Epithelial cell of proximal tubule (primary cell): Measurements from ENCODE around the gene KIF13A. TPM values are rescaled to one million over a fixed set of nuclear protein-coding genes. Genes with fewer than 3 reads are reported as not detected.
"Not testable (repeated sequence)": the region's sequence is repeated elsewhere in the genome, so short reads cannot be mapped to it uniquely, and the experiment has no call there.

Experiments used
- DNase-seq: peaks from one replicate; pipeline ENCODE4 v3.0.0-alpha.2; 2011; ENCODE audit warnings: low read depth
- H3K4me3 ChIP-seq: 2 replicates; pipeline ENCODE4 v1.5.1; 2011; ENCODE audit warnings: low read depth, mild to moderate bottlenecking, low read length
- total RNA-seq: library from RNA; depleted of rRNA; stranded (reverse); fragments of >200 nt; gene quantifications from 2 replicates; pipeline ENCODE4 v1.2.3, GENCODE V29; 2015
- TF ChIP-seq, protein P1 (sequence below): conservative IDR thresholded peaks from 2 replicates; pipeline ENCODE4 v1.5.1; 2012; ENCODE audit warnings: low read depth, mild to moderate bottlenecking, low read length

Gene KIF13A
- total RNA-seq, 1 donor from 2014 or later = 12.5 TPM

DNA sequence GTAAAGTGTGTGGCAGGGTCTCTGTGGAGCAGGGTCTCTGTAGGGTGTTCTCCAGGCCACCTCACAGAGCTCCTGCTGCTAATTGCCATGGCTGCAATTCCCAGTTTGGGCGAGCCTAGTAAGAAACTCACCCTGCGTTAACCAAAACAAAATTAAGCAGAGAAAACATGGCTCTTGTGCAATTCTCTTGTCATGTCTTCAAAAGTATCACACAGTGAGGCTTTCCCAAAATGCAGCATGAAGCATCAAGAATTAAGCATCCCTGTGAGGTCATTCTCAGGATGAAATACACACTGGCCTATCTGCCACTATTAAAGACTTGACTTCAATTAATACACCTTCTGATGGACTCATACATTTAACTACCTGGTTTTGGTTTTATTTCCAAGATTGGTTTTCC lies 72.8 kb downstream of the KIF13A start:
- no peak overlapping the region for H3K4me3 ChIP-seq
- TF ChIP-seq, protein P1, sequence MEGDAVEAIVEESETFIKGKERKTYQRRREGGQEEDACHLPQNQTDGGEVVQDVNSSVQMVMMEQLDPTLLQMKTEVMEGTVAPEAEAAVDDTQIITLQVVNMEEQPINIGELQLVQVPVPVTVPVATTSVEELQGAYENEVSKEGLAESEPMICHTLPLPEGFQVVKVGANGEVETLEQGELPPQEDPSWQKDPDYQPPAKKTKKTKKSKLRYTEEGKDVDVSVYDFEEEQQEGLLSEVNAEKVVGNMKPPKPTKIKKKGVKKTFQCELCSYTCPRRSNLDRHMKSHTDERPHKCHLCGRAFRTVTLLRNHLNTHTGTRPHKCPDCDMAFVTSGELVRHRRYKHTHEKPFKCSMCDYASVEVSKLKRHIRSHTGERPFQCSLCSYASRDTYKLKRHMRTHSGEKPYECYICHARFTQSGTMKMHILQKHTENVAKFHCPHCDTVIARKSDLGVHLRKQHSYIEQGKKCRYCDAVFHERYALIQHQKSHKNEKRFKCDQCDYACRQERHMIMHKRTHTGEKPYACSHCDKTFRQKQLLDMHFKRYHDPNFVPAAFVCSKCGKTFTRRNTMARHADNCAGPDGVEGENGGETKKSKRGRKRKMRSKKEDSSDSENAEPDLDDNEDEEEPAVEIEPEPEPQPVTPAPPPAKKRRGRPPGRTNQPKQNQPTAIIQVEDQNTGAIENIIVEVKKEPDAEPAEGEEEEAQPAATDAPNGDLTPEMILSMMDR = no peak
- no peak for DNase-seq

- TF ChIP-seq, protein P1 = no peak
- no peak for DNase-seq
- H3K4me3 ChIP-seq = no peak overlapping the region
Observed at GRCh38 chr6:17912521-17912920, 74.9 kb downstream of the KIF13A start.

GRCh38 chr6:17911656-17912055 lies 75.8 kb downstream of the KIF13A start:
- H3K4me3 ChIP-seq, DNase-seq: not testable (repeated sequence)

GRCh38 chr6:17910189-17910588 lies 77.2 kb downstream of the KIF13A start:
- TF ChIP-seq, protein P1 = no peak
- no peak for DNase-seq

GRCh38 chr6:17908831-17909230 lies 78.6 kb downstream of the KIF13A start:
- no peak for DNase-seq
- TF ChIP-seq, protein P1 = no peak
- no peak overlapping the region for H3K4me3 ChIP-seq

More at GRCh38 chr6:17910189-17910588, 77.2 kb downstream of the KIF13A start:
- no peak overlapping the region for H3K4me3 ChIP-seq

DNA sequence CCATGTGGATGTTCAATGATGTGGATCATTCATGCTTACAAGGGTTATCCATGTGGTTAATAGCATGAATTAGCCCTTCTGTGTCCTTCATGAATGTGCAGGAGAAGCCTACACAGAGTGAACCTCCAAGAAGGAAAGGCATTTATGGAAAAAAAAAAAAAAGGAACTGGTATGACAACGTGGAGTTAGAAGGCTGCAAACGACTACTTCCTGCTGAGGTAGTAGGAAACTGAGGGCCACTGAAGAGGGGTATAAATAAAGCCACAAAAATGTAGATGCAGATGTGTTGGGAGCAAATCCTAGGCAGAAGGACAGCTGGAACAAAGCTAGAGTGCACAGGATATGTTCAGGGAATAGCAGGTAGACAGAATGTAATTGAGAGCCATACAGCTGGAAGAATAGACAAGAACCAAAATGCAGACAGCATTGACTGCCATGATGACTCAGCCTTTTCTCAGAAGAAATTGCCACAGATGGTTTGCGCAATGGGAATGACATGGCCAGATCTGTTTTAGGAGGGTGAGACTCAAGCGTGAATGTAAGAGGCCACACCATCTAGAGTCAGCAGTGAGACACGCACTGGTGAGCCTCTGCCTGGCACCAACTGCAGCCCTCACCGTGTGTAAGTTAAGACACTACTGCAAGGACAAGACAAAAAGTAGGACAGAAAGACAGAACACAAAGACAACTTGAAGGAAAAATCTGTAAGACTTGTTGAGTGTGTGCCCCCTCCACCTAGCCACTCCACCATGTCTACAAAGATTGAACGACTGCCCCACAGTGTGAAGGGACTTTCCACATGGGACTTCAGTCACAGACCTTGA lies 79.8 kb downstream of the KIF13A start:
- TF ChIP-seq, protein P1 = peak; percentile 26
- H3K4me3 ChIP-seq = no peak overlapping the region
- peak; percentile 99 for DNase-seq

GRCh38 chr6:17905611-17906592 lies 81.5 kb downstream of the KIF13A start:
- DNase-seq = no peak
- TF ChIP-seq, protein P1 = no peak
- H3K4me3 ChIP-seq = no peak overlapping the region
